ENCODE data around the gene TMPRSS12.
"Not testable (repeated sequence)": the region's sequence is repeated elsewhere in the genome, so short reads cannot be mapped to it uniquely, and the experiment has no call there.

Gene TMPRSS12

DNA sequence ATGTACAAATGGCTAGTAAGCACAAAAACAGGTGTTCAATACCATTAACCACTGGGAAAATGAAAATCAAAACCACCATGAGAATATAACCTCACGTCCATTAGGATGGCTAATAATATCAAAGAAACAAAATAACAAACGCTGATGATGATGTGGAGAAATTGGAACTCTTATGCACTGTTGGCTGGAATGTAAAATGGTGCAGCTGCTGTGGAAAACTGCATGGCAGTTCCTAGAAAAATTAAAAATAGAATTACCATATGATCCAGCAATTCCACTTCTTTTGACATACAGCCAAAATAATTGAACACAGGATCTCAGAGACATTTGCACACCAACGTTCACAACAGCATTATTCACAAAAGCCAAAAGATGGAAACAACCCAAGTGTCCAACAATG, 51.5 kb downstream of the TMPRSS12 start:
- H3K79me2 ChIP-seq (ENCODE audit: insufficient read depth, low read length) = no peaks in the 10 kb centered on the region
- H3K4me2 ChIP-seq (ENCODE audit: low read length) = no peak overlapping the region
- no peaks in the 10 kb centered on the region for H3K36me3 ChIP-seq (ENCODE audit: insufficient read depth, low read length)
- TF ChIP-seq EZH2 (IDR thresholded peaks at IDR 0.05; ENCODE audit: borderline replicate concordance, low read length) = no peak
- TF ChIP-seq, protein P1, sequence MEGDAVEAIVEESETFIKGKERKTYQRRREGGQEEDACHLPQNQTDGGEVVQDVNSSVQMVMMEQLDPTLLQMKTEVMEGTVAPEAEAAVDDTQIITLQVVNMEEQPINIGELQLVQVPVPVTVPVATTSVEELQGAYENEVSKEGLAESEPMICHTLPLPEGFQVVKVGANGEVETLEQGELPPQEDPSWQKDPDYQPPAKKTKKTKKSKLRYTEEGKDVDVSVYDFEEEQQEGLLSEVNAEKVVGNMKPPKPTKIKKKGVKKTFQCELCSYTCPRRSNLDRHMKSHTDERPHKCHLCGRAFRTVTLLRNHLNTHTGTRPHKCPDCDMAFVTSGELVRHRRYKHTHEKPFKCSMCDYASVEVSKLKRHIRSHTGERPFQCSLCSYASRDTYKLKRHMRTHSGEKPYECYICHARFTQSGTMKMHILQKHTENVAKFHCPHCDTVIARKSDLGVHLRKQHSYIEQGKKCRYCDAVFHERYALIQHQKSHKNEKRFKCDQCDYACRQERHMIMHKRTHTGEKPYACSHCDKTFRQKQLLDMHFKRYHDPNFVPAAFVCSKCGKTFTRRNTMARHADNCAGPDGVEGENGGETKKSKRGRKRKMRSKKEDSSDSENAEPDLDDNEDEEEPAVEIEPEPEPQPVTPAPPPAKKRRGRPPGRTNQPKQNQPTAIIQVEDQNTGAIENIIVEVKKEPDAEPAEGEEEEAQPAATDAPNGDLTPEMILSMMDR (IDR thresholded peaks at IDR 0.05; ENCODE audit: low read length) = no peak
- no peaks in the 10 kb centered on the region for H3K9me2 ChIP-seq (ENCODE audit: low read depth, low read length)
- no peak overlapping the region for H3K4me3 ChIP-seq (ENCODE audit: low read depth, low read length, poor library complexity, severe bottlenecking)
- H3K9me3 ChIP-seq (ENCODE audit: low read length) = peaks cover 7% of the 10 kb centered on the region
- H3K27me3 ChIP-seq (ENCODE audit: insufficient read depth, low read length) = no peaks in the 10 kb centered on the region
- H3K4me1 ChIP-seq (ENCODE audit: insufficient read depth, low read length, severe bottlenecking) = peaks cover 8% of the 10 kb centered on the region
- peak overlapping the region; percentile 83 for H2AFZ ChIP-seq (ENCODE audit: low read length)
- H3F3A ChIP-seq (ENCODE audit: insufficient read depth, low read length) = no peaks in the 10 kb centered on the region
- no peaks in the 10 kb centered on the region for H4K20me1 ChIP-seq (ENCODE audit: insufficient read depth, low read length)
- H3K27ac ChIP-seq (ENCODE audit: low read depth, low read length, poor library complexity, severe bottlenecking) = no peak overlapping the region
- H3K9ac ChIP-seq (ENCODE audit: low read length) = no peak overlapping the region

DNA sequence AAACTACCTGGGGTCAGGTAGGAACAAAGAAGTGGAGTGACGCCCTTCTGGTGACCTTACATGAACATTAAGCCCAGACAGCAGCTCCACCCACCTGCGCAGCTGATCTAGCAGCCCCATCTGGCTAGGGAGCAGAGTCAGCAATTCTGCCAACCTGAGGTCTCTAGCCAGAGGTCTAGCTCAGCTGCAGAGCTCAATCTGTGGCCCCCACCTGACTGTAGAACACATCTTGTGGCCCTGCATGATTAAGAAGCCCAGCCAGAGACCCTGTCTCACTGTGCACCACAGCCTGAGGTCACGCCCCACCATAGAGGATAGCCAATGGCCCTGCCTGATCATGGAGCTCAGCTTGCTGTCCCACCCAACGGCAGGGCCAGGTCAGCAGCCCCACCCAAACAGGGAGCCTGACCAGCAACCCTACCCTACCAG, 59.0 kb downstream of the TMPRSS12 start:
- no peak overlapping the region for H3K4me2 ChIP-seq (ENCODE audit: low read length)

DNA sequence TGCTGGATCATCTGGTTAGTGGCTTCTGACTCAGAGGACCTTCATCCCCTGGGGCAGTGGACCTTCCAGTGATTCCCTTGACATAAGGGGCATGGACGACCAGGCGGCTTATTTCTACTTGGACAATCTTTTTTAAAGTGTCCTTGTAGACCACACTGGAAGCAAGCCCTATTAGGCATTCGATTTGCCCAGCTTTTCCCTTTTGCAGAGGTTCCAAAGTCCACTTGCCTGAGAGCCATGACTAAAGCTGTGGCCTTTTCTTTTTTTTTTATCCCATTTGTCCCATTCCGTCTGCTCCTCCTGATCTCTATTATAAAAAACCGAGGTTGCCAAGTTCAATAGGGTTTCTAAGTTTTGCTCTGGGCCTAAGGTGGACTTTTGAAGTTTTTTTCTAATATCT, 65.8 kb downstream of the TMPRSS12 start:
- not testable (repeated sequence) for H3K4me1 ChIP-seq (ENCODE audit: insufficient read depth, low read length, severe bottlenecking); H3K9me2 ChIP-seq (ENCODE audit: low read depth, low read length); H3K9me3 ChIP-seq (ENCODE audit: low read length); H3K27ac ChIP-seq (ENCODE audit: low read depth, low read length, poor library complexity, severe bottlenecking); H3K9ac ChIP-seq (ENCODE audit: low read length); H3F3A ChIP-seq (ENCODE audit: insufficient read depth, low read length); H3K79me2 ChIP-seq (ENCODE audit: insufficient read depth, low read length); H3K36me3 ChIP-seq (ENCODE audit: insufficient read depth, low read length); H3K4me2 ChIP-seq (ENCODE audit: low read length); H2AFZ ChIP-seq (ENCODE audit: low read length); H3K4me3 ChIP-seq (ENCODE audit: low read depth, low read length, poor library complexity, severe bottlenecking); H3K27me3 ChIP-seq (ENCODE audit: insufficient read depth, low read length); H4K20me1 ChIP-seq (ENCODE audit: insufficient read depth, low read length)

More for the DNA sequence above, 59.0 kb downstream of the TMPRSS12 start:
- H2AFZ ChIP-seq (ENCODE audit: low read length) = no peak overlapping the region
- peaks cover 7% of the 10 kb centered on the region for H3K4me1 ChIP-seq (ENCODE audit: insufficient read depth, low read length, severe bottlenecking)
- no peaks in the 10 kb centered on the region for H3K36me3 ChIP-seq (ENCODE audit: insufficient read depth, low read length)
- H3K79me2 ChIP-seq (ENCODE audit: insufficient read depth, low read length) = no peaks in the 10 kb centered on the region
- no peak overlapping the region for H3K27ac ChIP-seq (ENCODE audit: low read depth, low read length, poor library complexity, severe bottlenecking)
- TF ChIP-seq EZH2 (IDR thresholded peaks at IDR 0.05; ENCODE audit: borderline replicate concordance, low read length) = no peak
- TF ChIP-seq, protein P1 (IDR thresholded peaks at IDR 0.05; ENCODE audit: low read length) = no peak
- H3K9me3 ChIP-seq (ENCODE audit: low read length) = peaks cover 8% of the 10 kb centered on the region
- no peak overlapping the region for H3K4me3 ChIP-seq (ENCODE audit: low read depth, low read length, poor library complexity, severe bottlenecking)
- H3F3A ChIP-seq (ENCODE audit: insufficient read depth, low read length) = no peaks in the 10 kb centered on the region
- H4K20me1 ChIP-seq (ENCODE audit: insufficient read depth, low read length) = no peaks in the 10 kb centered on the region
- no peaks in the 10 kb centered on the region for H3K9me2 ChIP-seq (ENCODE audit: low read depth, low read length)
- H3K27me3 ChIP-seq (ENCODE audit: insufficient read depth, low read length) = no peaks in the 10 kb centered on the region
- no peak overlapping the region for H3K9ac ChIP-seq (ENCODE audit: low read length)

DNA sequence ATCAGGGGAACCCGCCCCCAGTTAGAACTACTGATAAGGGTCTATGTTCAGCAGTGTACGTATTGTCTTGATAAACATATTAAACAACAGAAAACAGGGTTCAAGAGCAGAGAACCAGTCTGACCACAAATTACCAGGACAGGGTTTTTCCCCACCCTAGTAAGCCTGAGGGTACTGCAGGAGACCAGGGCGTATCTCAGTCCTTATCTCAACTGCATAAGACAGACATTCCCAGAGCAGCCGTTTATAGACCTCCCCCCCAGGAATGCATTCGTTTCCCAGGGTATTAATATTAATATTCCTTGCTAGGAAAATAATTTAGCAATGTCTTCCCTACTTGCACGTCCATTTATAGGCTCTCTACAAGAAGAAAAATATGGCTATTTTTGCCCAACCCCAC, 69.6 kb downstream of the TMPRSS12 start:
- H3K4me2 ChIP-seq (ENCODE audit: low read length); H3K9me2 ChIP-seq (ENCODE audit: low read depth, low read length): not testable (repeated sequence)
- peaks cover 17% of the 10 kb centered on the region; the same call in 1 of the 2 replicates for H3K9me3 ChIP-seq (ENCODE audit: low read length)

More for the DNA sequence above, 69.6 kb downstream of the TMPRSS12 start:
- not testable (repeated sequence) for H3K4me1 ChIP-seq (ENCODE audit: insufficient read depth, low read length, severe bottlenecking); H3F3A ChIP-seq (ENCODE audit: insufficient read depth, low read length); H2AFZ ChIP-seq (ENCODE audit: low read length); H3K36me3 ChIP-seq (ENCODE audit: insufficient read depth, low read length); H4K20me1 ChIP-seq (ENCODE audit: insufficient read depth, low read length); H3K4me3 ChIP-seq (ENCODE audit: low read depth, low read length, poor library complexity, severe bottlenecking); H3K79me2 ChIP-seq (ENCODE audit: insufficient read depth, low read length); H3K27ac ChIP-seq (ENCODE audit: low read depth, low read length, poor library complexity, severe bottlenecking); H3K27me3 ChIP-seq (ENCODE audit: insufficient read depth, low read length); H3K9ac ChIP-seq (ENCODE audit: low read length)

All from OCI-LY1 (cell line).